ENCODE data around the gene IL13.

Gene IL13

GRCh38 chr5:132677682-132678400 lies 19.9 kb downstream of the IL13 start:
- H3F3A ChIP-seq (ENCODE audit: low read depth) = no peaks in the 10 kb centered on the region
- H3K4me2 ChIP-seq (ENCODE audit: low read depth, low read length, poor library complexity, severe bottlenecking) = no peak overlapping the region
- no peak overlapping the region for H3K4me3 ChIP-seq (ENCODE audit: low read length, poor library complexity, severe bottlenecking)
- no peaks in the 10 kb centered on the region for H3K36me3 ChIP-seq (ENCODE audit: insufficient read depth, low read length)
- H3K27me3 ChIP-seq (ENCODE audit: insufficient read depth, low read length, poor library complexity, severe bottlenecking) = no peaks in the 10 kb centered on the region
- H3K9ac ChIP-seq (ENCODE audit: low read depth, low read length, poor library complexity, severe bottlenecking) = no peak overlapping the region
- H3K4me1 ChIP-seq (ENCODE audit: insufficient read depth, low read length, poor library complexity, severe bottlenecking) = no peaks in the 10 kb centered on the region
- H3K9me2 ChIP-seq (replicated peaks; ENCODE audit: low read depth, low read length) = no peaks in the 10 kb centered on the region
- H3K9me3 ChIP-seq (ENCODE audit: insufficient read depth, low read depth, low read length) = no peaks in the 10 kb centered on the region
- no peaks in the 10 kb centered on the region for H4K20me1 ChIP-seq (ENCODE audit: insufficient read depth, low read length, poor library complexity, severe bottlenecking)
- H3K79me2 ChIP-seq (ENCODE audit: insufficient read depth, low read length) = no peaks in the 10 kb centered on the region
- no peak overlapping the region for H2AFZ ChIP-seq (ENCODE audit: low read length)
- TF ChIP-seq EZH2phosphoT487 (IDR thresholded peaks at IDR 0.05; ENCODE audit: borderline replicate concordance) = no peak

GRCh38 chr5:132678735-132679134 lies 20.8 kb downstream of the IL13 start:
- Histone ChIP-seq H3F3A (ENCODE audit: low read depth) (no peaks in the 10 kb centered on the region), H2AFZ (ENCODE audit: low read length) (no peak overlapping the region), H3K79me2 (ENCODE audit: insufficient read depth, low read length) (no peaks in the 10 kb centered on the region), H3K9me3 (ENCODE audit: insufficient read depth, low read depth, low read length) (no peaks in the 10 kb centered on the region), H3K4me2 (ENCODE audit: low read depth, low read length, poor library complexity, severe bottlenecking) (no peak overlapping the region), H3K4me1 (ENCODE audit: insufficient read depth, low read length, poor library complexity, severe bottlenecking) (no peaks in the 10 kb centered on the region), H3K9me2 (replicated peaks; ENCODE audit: low read depth, low read length) (no peaks in the 10 kb centered on the region), H3K4me3 (ENCODE audit: low read length, poor library complexity, severe bottlenecking) (no peak overlapping the region), H4K20me1 (ENCODE audit: insufficient read depth, low read length, poor library complexity, severe bottlenecking) (no peaks in the 10 kb centered on the region), H3K27me3 (ENCODE audit: insufficient read depth, low read length, poor library complexity, severe bottlenecking) (no peaks in the 10 kb centered on the region), H3K9ac (ENCODE audit: low read depth, low read length, poor library complexity, severe bottlenecking) (no peak overlapping the region), H3K36me3 (ENCODE audit: insufficient read depth, low read length) (no peaks in the 10 kb centered on the region)
- no peak for TF ChIP-seq EZH2phosphoT487 (IDR thresholded peaks at IDR 0.05; ENCODE audit: borderline replicate concordance)
- TF ChIP-seq CTCF (conservative IDR thresholded peaks at IDR 0.05; ENCODE audit: low read length) = no peak

- Histone ChIP-seq H2AFZ (ENCODE audit: low read length) (no peak overlapping the region), H4K20me1 (ENCODE audit: insufficient read depth, low read length, poor library complexity, severe bottlenecking) (no peaks in the 10 kb centered on the region), H3K9ac (ENCODE audit: low read depth, low read length, poor library complexity, severe bottlenecking) (no peak overlapping the region), H3K79me2 (ENCODE audit: insufficient read depth, low read length) (no peaks in the 10 kb centered on the region), H3K4me3 (ENCODE audit: low read length, poor library complexity, severe bottlenecking) (no peak overlapping the region), H3K9me2 (replicated peaks; ENCODE audit: low read depth, low read length) (no peaks in the 10 kb centered on the region), H3K4me2 (ENCODE audit: low read depth, low read length, poor library complexity, severe bottlenecking) (no peak overlapping the region), H3K27me3 (ENCODE audit: insufficient read depth, low read length, poor library complexity, severe bottlenecking) (no peaks in the 10 kb centered on the region), H3K9me3 (ENCODE audit: insufficient read depth, low read depth, low read length) (no peaks in the 10 kb centered on the region), H3F3A (ENCODE audit: low read depth) (no peaks in the 10 kb centered on the region), H3K36me3 (ENCODE audit: insufficient read depth, low read length) (no peaks in the 10 kb centered on the region), H3K4me1 (ENCODE audit: insufficient read depth, low read length, poor library complexity, severe bottlenecking) (no peaks in the 10 kb centered on the region)
- no peak for TF ChIP-seq CTCF (conservative IDR thresholded peaks at IDR 0.05; ENCODE audit: low read length)
- no peak for TF ChIP-seq EZH2phosphoT487 (IDR thresholded peaks at IDR 0.05; ENCODE audit: borderline replicate concordance)
Measured at GRCh38 chr5:132679166-132679565, 21.2 kb downstream of the IL13 start.

All from Loucy (cell line).